B cell (primary cell): ENCODE data around the gene NCK2. TPM values are rescaled to one million over a fixed set of nuclear protein-coding genes. Genes with fewer than 3 reads are reported as not detected.
A peak's percentile ranks its signal among the peaks of the same experiment; 100 is the strongest.

ENCODE experiments used
- ATAC-seq: fragments of 200-7000 bp; cut with Tn5 transposase; one replicate; pipeline ENCODE4 v1.10.0; 2021; ENCODE audit warnings: low read depth, mild to moderate bottlenecking, moderate number of reproducible peaks, moderate library complexity
- CTCF ChIA-PET: fragments of 350-600 bp; sonication (Branson Sonifier 250); formaldehyde crosslinking; loops from one replicate; lab custom pipeline; 2021; ENCODE audit warnings: antibody characterized with exemption, inconsistent platforms; lab: Charles Lee
- POLR2A ChIA-PET: fragments of 350-600 bp; sonication (Branson Sonifier 250); formaldehyde crosslinking; loops from one replicate; lab custom pipeline; 2021; ENCODE audit warnings: antibody characterized with exemption; lab: Charles Lee
- DNase-seq: peaks from one replicate; pipeline ENCODE4 v3.0.0; 2013
- H2AFZ ChIP-seq: 2 replicates; pipeline ENCODE4 v1.6.1; 2012; ENCODE audit warnings: mild to moderate bottlenecking, low read depth, low read length; ENCODE audit not compliant: insufficient read depth, poor library complexity, severe bottlenecking
- H3K27ac ChIP-seq, 2 donors: 1 replicate in 1 of 2; 2 replicates in 1 of 2; pipeline ENCODE4 v1.5.1; 2012 to 2013; ENCODE audit warnings: low read length in 2 of 2, mild to moderate bottlenecking in 2 of 2, moderate library complexity in 1 of 2
- H3K27me3 ChIP-seq, 4 experiments: fragments of 200-600 bp in 1 of 4; sonication (generic) in 1 of 4; replicated peaks in 1 of 4; 1 replicate in 2 of 4; 2 replicates in 2 of 4; pipeline versions ENCODE4 v1.6.1 to v1.7.0; 2013 to 2016; ENCODE audit warnings: low read length in 3 of 4, mild to moderate bottlenecking in 2 of 4, mixed read lengths in 1 of 4, moderate library complexity in 1 of 4; ENCODE audit not compliant: insufficient read depth in 4 of 4, control insufficient read depth in 3 of 4; ENCODE audit errors: control extremely low read depth in 1 of 4
- H3K36me3 ChIP-seq, 2 experiments: replicated peaks in 1 of 2; 1 replicate in 1 of 2; 2 replicates in 1 of 2; pipeline versions ENCODE4 v1.6.1 to v1.7.1; 2013; ENCODE audit warnings: low read length in 1 of 2; ENCODE audit not compliant: insufficient read depth in 2 of 2, control insufficient read depth in 1 of 2; ENCODE audit errors: control extremely low read depth in 1 of 2, extremely low read depth in 1 of 2
- H3K4me1 ChIP-seq, 2 donors: fragments of 200-600 bp in 1 of 2; sonication (generic) in 1 of 2; 1 replicate in 1 of 2; 2 replicates in 1 of 2; pipeline versions ENCODE4 v1.5.1 to v1.6.1; 2013 to 2017; ENCODE audit warnings: low read length in 2 of 2; ENCODE audit not compliant: control insufficient read depth in 2 of 2, insufficient read depth in 2 of 2
- H3K4me2 ChIP-seq: replicated peaks from 2 replicates; pipeline ENCODE3; 2012; ENCODE audit warnings: mild to moderate bottlenecking, low read depth, low read length; ENCODE audit not compliant: poor library complexity, severe bottlenecking
- H3K4me3 ChIP-seq, 5 experiments: fragments of 200-600 bp in 1 of 5; sonication (generic) in 1 of 5; 1 replicate in 3 of 5; 2 replicates in 2 of 5; pipeline versions ENCODE4 v1.5.1 to v1.7.0; 2011 to 2016; ENCODE audit warnings: low read length in 4 of 5, mild to moderate bottlenecking in 4 of 5, low read depth in 2 of 5, control low read depth in 1 of 5, moderate library complexity in 1 of 5; ENCODE audit not compliant: insufficient read depth in 1 of 5; ENCODE audit errors: control extremely low read depth in 1 of 5, extremely low read depth in 1 of 5
- H3K79me2 ChIP-seq: fragments of 200-600 bp; sonication (generic); one replicate; pipeline ENCODE4 v1.6.0; 2016; ENCODE audit warnings: low read length; ENCODE audit not compliant: control insufficient read depth, insufficient read depth
- H3K9ac ChIP-seq: fragments of 200-600 bp; sonication (generic); 2 replicates; pipeline ENCODE4 v1.6.1; 2017; ENCODE audit warnings: mild to moderate bottlenecking, low read length, moderate library complexity
- H3K9me3 ChIP-seq, 3 donors: one replicate each; pipeline versions ENCODE4 v1.6.1 to v1.7.1; 2013; ENCODE audit warnings: low read length in 2 of 3; ENCODE audit not compliant: control insufficient read depth in 2 of 3, insufficient read depth in 1 of 3; ENCODE audit errors: control extremely low read depth in 1 of 3
- H4K20me1 ChIP-seq: 2 replicates; pipeline ENCODE4 v1.6.0; 2012; ENCODE audit warnings: mild to moderate bottlenecking, low read length; ENCODE audit not compliant: insufficient read depth, control insufficient read depth, poor library complexity, severe bottlenecking
- H3K27ac Mint-ChIP-seq: one replicate; pipeline ENCODE4 v1.8.0; 2021; ENCODE audit warnings: mixed read lengths
- H3K27me3 Mint-ChIP-seq: one replicate; pipeline ENCODE4 v1.8.0; 2021; ENCODE audit warnings: mixed read lengths
- H3K4me1 Mint-ChIP-seq: one replicate; pipeline ENCODE4 v1.8.0; 2021; ENCODE audit warnings: mixed read lengths
- H3K4me3 Mint-ChIP-seq: one replicate; pipeline ENCODE4 v1.8.0; 2021; ENCODE audit warnings: mixed read lengths
- H3K9me3 Mint-ChIP-seq: one replicate; pipeline ENCODE4 v1.8.0; 2022; ENCODE audit warnings: mixed read lengths; ENCODE audit not compliant: insufficient read depth
- CTCF ChIP-seq: fragments of 200-600 bp; IDR thresholded peaks from one replicate; pipeline ENCODE4 v1.8.0; 2022; ENCODE audit warnings: antibody characterized with exemption, mild to moderate bottlenecking
- EZH2 ChIP-seq: IDR thresholded peaks from 2 replicates; pipeline ENCODE4 v1.6.1; 2012; ENCODE audit warnings: borderline replicate concordance, low read depth, mild to moderate bottlenecking, moderate library complexity, low read length; ENCODE audit not compliant: insufficient read depth, poor library complexity, severe bottlenecking
- WGBS: methylation state at CpG from one replicate; pipeline ENCODE4 v1.1.5; 2013; ENCODE audit warnings: missing lambda C conversion rate; ENCODE audit not compliant: insufficient coverage; 5-methylcytosine and 5-hydroxymethylcytosine counted together
- intact Hi-C: fragments of 100-400 bp; cut with micrococcal nuclease; formaldehyde crosslinking; loops from one replicate; pipeline ENCODE4 v1.10.0; 2022
- polyA plus RNA-seq: library from polyadenylated mRNA; depleted of rRNA; stranded (reverse); fragments of >200 nt; gene quantifications from 2 replicates; pipeline ENCODE4 v1.2.3, GENCODE V29; 2012
- total RNA-seq, 2 donors: library from RNA; stranded (reverse); fragments of 120-200 nt in 1 of 2; gene quantifications; 1 replicate in 1 of 2; 2 replicates in 1 of 2; pipeline versions ENCODE4 v1.2.3 to v1.2.4, GENCODE V29; 2013 to 2022

The NCK2 gene
- total and polyA plus RNA-seq, 2 donors (not counting 1 experiment from before 2014, with no cell fraction given): 64.2 to 72.3 TPM

GRCh38 chr2:105768176-105768575, 23.5 kb downstream of the NCK2 start:
- TF ChIP-seq CTCF (no peak), EZH2 (no peak)
- H3K27ac Mint-ChIP-seq: peak overlapping the region; percentile 65
- no peak overlapping the region for H3K4me2 ChIP-seq
- peaks cover 0 to 13% (median 0%) of the 10 kb centered on the region in 3 donors for H3K9me3 ChIP-seq
- H3K36me3 ChIP-seq: peaks cover 6 to 30% of the 10 kb centered on the region in 2 experiments
- H3K4me1 ChIP-seq: peaks cover 34 to 51% of the 10 kb centered on the region in 2 donors
- H3K4me3 ChIP-seq: no peak overlapping the region
- no peaks in the 10 kb centered on the region for H3K9me3 Mint-ChIP-seq
- H3K79me2 ChIP-seq: peaks cover 100% of the 10 kb centered on the region
- H3K27ac ChIP-seq: peak overlapping the region; percentile 40 to 65
- DNase-seq: no peak
- intact Hi-C loops: no loop called here
- no peaks in the 10 kb centered on the region for H3K27me3 Mint-ChIP-seq
- no peak overlapping the region for H3K4me3 Mint-ChIP-seq
- no peak overlapping the region for H3K9ac ChIP-seq
- H3K4me1 Mint-ChIP-seq: peaks cover 74% of the 10 kb centered on the region
- WGBS: 80% methylated on average over 5 of the region's 6 CpGs
- H4K20me1 ChIP-seq: peaks cover 67% of the 10 kb centered on the region
- no peak for ATAC-seq
- no peak overlapping the region for H2AFZ ChIP-seq
- CTCF ChIA-PET: interaction anchor here (1.4 kb wide), 1 partner anchor 14 kb away, joined by 6 read pairs; no protein-coding TSS in a partner anchor
- no peaks in the 10 kb centered on the region for H3K27me3 ChIP-seq
- POLR2A ChIA-PET: no interaction called here

GRCh38 chr2:105768961-105769452, 24.3 kb downstream of the NCK2 start:
- 71% methylated on average over 1 of the region's 6 CpGs for WGBS
- DNase-seq (no peak), ATAC-seq (peak; percentile 65)
- Histone ChIP-seq H3K27ac (peak overlapping the region; percentile 40 to 65), H3K4me1 (peaks cover 37 to 53% of the 10 kb centered on the region in 2 donors), H4K20me1 (peaks cover 61% of the 10 kb centered on the region), H3K4me2 (peak overlapping the region; percentile 52), H2AFZ (no peak overlapping the region), H3K79me2 (peaks cover 99% of the 10 kb centered on the region), H3K9me3 (peaks cover 0 to 13% (median 0%) of the 10 kb centered on the region in 3 donors), H3K27me3 (no peaks in the 10 kb centered on the region), H3K4me3 (no peak overlapping the region), H3K36me3 (peaks cover 8 to 30% of the 10 kb centered on the region in 2 experiments), H3K9ac (no peak overlapping the region)
- H3K27me3 Mint-ChIP-seq: no peaks in the 10 kb centered on the region
- POLR2A ChIA-PET: no interaction called here
- CTCF ChIA-PET: interaction anchor here (1.1 to 1.4 kb wide), 3 partner anchors 12 to 15 kb away, joined by 3 to 6 read pairs (median 5); no protein-coding TSS in a partner anchor
- TF ChIP-seq EZH2: no peak
- no peak for TF ChIP-seq CTCF
- peak overlapping the region; percentile 11 for H3K4me3 Mint-ChIP-seq
- peak overlapping the region; percentile 57 for H3K27ac Mint-ChIP-seq
- peaks cover 77% of the 10 kb centered on the region for H3K4me1 Mint-ChIP-seq
- intact Hi-C loops: no loop called here
- no peaks in the 10 kb centered on the region for H3K9me3 Mint-ChIP-seq
